Measurements from ENCODE around the gene MACROH2A1.

DNA sequence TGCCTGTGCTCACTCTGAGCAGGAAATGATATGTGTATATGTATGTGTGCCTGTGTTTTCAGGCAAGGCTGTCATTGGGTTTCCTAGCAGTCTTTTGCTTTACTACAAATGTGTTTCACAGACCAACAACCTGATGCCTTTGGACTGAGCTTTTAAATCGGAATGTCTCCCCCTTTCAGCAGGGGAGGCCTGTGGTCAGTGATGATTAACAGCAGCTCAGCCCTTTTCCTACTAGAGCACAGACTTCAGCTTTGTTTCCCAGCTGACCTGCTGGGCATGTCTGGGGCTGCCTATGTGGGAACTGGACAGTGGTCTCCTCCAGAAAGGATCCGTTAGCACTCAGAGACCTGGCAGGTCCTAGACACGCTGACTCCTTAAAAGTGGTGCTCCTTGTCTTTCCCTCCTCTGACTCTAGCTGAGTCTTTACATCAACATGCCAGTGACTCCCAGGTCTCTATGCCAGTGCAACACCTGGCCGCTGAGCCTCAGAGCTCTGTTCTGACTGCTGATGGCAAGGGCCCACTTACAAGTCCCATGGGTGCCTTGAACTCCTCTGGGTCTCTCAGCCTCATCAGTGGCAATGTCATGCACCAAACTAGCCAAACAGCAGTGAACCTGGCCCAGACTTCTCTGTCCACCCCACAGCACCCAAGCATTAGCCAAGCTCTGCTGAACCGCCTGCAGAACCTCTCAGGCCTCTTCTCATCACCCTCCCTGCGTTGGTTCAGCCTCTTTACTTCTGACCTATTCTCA is 7.7 kb downstream of the MACROH2A1 start:
- TF ChIP-seq POLR2A (IDR thresholded peaks at IDR 0.05; ENCODE audit: low read depth, low read length) = no peak
- TF ChIP-seq POLR2AphosphoS5 (IDR thresholded peaks at IDR 0.05; ENCODE audit: low read depth, low read length) = no peak
- TF ChIP-seq TAF1 (IDR thresholded peaks at IDR 0.05; ENCODE audit: borderline replicate concordance, low read depth, low read length) = no peak
